GM21737 (cell line): ENCODE data around the gene VPS39.

Experiments
- ATAC-seq: cut with Tn5 transposase; IDR thresholded peaks from one replicate; pipeline ENCODE4 v1.9.1; 2021; ENCODE audit warnings: mild to moderate bottlenecking, moderate library complexity; ENCODE audit not compliant: unreplicated experiment

Gene VPS39

DNA sequence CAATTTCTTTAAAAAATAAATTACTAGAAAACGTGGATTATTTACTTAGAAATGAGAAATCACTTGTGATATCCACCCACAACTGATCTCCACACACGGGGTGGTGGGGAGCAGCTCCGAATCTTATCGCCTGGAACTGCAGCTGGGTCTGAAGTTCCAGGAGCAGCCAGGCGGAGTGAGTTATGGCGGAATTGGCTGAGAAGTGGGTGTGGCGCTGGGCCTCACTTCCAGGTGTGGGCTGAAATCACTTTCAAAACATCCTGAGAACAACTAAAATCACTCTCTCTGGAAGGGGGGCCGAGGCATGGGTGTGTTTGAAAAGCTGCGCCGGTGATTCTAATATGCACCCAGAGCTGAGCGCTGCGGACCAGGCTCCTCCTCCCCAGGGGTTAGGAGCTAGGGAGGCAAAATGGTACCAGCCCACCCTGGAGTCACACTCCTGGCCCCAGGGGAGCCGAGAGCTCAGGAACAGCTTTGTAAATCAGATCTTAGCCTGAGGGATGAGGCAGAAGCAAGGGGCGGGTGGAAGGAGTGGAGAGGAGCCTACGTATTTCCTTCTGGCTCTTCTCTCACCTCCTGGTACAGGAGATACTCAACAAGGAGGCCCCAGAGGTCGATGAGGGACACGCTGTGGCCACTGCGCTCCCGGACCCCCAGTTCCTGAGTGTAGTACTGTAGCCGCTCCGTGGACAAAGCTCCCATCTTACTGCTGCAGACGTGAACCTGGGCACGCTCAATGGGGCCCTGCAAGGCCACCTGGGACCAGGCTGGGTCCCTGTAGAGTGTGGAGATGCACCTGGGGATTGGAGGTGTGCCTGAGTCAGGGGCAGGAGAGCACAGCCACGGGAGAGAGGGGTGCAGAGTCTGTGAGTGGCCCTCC, 61.3 kb downstream of the VPS39 start:
- no peak for ATAC-seq

DNA sequence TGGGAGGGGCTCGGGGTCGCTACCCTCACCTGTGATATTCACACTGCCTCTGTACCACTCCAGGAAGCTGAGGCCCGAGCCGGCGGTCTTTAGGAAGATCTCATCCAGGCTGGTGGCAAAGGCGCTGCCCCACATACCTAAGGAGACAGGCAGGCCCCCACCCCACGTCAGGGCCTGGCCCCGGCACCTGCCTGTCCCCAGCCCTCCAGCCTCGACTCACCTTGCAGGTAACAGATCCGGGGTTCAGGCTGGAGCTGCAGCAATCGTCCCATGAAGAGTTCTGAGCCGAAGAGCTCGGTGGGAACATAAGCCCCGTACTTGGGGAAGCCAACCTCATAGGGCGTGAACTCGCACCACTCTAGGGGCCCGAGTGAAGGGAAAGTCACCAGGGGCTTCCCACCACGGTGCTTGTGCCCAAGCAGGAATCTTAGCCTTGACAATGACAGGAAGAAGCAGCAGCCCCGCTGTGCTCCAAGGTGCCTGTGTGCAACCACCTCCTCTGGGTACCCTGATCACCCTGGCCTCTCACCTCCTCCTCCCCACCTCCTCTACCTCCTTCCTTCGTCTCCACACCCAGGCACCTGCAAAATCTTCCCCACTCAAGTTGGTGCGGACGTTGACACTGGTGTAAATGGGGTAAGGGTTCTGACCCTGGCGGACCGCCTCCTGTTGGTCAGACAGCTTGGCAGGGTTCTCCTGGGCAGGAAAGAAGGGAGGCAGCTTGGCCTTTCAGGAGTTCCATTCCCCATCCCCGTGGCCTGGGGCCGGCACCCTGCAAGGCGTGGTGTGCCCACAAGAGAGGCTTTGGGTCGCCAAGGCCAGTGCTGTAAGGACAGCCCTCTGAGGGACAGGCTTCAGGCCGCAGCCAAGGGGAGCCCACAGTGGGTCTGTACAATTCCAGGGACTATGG, 62.3 kb downstream of the VPS39 start:
- no peak for ATAC-seq

DNA sequence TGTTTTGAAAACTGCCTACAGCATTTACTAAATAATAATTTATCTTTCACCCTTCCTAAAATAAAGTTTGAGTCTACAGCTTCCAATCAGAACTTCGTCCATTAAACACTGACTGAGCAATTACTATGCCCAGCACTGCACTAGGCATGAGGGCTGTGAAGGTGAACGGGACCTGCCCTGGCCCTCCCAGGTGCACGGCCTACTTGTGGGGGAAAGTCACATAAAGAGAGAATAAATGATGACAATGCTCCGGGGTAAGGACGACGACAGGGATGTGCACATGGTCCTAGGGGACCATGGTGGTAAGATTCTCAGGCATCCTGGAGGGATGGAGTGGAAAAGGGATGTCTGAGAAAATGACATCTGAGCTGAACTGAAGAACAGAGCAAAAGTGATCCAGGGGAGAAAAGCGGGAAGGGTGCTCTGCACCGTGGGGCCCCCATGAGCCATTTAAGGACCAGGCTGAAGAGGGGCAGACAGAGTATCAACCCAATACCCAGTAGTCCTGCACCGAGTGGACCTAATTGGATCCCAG, 63.2 kb downstream of the VPS39 start:
- no peak for ATAC-seq

GRCh38 chr15:42143866-42144625, 64.1 kb downstream of the VPS39 start:
- ATAC-seq, result no peak

GRCh38 chr15:42143356-42143755, 64.7 kb downstream of the VPS39 start:
- ATAC-seq, result no peak

- ATAC-seq, result no peak
Measured at GRCh38 chr15:42141795-42142667, 66.1 kb downstream of the VPS39 start.

- ATAC-seq, result no peak
Measured at GRCh38 chr15:42141246-42141645, 66.9 kb downstream of the VPS39 start.

- ATAC-seq, result no peak
Measured at GRCh38 chr15:42140383-42141070, 67.6 kb downstream of the VPS39 start.

DNA sequence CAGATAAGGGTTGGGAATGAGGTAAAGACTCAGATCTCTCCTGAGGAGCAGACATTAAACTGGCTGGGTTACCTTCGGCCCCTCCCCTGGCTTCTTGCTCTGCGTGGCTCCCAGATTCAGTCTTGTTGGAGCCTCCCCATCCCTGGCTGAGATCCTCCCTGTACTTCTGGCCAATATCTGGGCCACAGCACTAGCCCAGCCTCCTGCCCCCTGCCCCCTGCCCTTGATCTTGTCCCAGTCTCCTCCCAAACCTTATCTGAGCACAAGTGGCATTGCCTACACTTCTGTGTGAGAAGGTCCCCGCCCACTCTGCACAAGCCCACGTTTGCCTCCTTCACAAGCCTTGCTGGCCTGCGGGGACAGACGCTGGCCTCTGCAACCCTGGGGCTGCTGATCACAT, 68.5 kb downstream of the VPS39 start:
- ATAC-seq, result no peak

- ATAC-seq, result no peak
Measured at GRCh38 chr15:42138968-42139386, 69.1 kb downstream of the VPS39 start.

GRCh38 chr15:42138411-42138810, 69.7 kb downstream of the VPS39 start:
- no peak for ATAC-seq

GRCh38 chr15:42137461-42138261, 70.4 kb downstream of the VPS39 start:
- ATAC-seq, result no peak

DNA sequence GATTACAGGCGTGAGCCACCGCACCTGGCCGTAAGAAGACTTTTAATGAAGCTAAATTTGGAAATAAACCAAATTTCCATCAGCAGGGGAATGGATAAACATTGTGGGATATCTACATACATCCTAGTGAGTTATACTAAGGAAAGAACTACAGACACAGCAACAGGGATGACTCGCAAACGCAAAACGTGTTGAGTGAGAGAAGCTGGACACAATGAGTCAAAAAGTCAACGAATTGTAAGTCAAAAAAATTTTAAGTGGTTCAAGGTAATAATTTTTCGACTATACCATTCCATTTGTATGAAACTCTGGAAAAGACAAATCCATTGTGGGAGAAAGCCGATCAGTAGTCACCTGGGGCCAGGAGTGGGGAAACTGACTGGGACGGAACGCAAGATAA, 71.6 kb downstream of the VPS39 start:
- no peak for ATAC-seq

- no peak for ATAC-seq
Measured at GRCh38 chr15:42135351-42135750, 72.8 kb downstream of the VPS39 start.

GRCh38 chr15:42134617-42135245, 73.4 kb downstream of the VPS39 start:
- ATAC-seq, result no peak

DNA sequence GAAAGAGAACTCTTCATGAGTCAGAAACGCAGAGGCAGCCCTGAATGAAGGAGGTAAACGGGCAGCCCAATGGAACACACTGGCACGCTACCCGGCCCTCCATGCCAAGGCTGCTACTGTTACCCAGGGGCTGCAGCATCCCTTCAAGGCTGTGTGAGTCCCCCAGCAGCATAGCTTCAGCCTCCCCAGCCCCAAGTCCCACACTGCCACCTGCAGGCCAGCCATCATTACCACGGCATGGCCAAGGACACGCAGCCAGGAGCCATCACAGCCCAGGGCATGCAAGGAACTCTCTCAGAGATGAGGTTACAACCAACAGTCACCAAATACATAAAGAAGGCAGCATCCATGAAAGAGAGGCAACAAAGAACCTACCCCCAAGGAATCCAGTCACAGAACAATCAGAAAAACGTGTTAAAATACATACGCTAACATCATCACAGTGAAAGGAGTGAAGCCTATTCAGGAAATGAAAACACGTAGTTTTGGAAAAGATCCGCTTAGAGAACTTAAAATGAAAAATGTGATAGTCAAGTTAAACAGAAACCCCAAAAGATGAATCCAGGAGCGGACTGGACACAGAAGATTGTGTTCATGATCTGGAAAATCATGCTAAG, 74.1 kb downstream of the VPS39 start:
- ATAC-seq, result no peak

DNA sequence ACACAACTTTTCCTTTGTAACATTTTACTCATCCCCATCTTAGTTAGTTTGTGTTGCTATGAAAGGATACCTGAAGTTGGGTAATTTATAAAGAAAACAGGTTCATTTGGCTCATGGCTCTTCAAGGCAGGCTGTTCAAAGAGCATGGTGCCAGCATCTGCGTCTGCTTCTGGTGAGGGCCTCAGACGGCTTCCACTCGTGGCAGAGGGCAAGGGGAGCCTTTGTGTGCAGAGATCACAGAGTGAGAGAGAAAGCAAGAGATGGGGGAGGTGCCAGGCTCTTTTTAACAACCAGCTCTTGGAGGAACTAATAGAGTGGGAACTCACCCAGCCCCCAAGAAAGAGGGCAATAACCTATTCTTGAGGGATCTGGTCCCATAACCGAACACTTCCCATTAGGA, 74.7 kb downstream of the VPS39 start:
- ATAC-seq, result no peak
